ENCODE data around the gene DNAJB6.
A peak's percentile ranks its signal among the peaks of the same experiment; 100 is the strongest.

DNAJB6 gene

DNA sequence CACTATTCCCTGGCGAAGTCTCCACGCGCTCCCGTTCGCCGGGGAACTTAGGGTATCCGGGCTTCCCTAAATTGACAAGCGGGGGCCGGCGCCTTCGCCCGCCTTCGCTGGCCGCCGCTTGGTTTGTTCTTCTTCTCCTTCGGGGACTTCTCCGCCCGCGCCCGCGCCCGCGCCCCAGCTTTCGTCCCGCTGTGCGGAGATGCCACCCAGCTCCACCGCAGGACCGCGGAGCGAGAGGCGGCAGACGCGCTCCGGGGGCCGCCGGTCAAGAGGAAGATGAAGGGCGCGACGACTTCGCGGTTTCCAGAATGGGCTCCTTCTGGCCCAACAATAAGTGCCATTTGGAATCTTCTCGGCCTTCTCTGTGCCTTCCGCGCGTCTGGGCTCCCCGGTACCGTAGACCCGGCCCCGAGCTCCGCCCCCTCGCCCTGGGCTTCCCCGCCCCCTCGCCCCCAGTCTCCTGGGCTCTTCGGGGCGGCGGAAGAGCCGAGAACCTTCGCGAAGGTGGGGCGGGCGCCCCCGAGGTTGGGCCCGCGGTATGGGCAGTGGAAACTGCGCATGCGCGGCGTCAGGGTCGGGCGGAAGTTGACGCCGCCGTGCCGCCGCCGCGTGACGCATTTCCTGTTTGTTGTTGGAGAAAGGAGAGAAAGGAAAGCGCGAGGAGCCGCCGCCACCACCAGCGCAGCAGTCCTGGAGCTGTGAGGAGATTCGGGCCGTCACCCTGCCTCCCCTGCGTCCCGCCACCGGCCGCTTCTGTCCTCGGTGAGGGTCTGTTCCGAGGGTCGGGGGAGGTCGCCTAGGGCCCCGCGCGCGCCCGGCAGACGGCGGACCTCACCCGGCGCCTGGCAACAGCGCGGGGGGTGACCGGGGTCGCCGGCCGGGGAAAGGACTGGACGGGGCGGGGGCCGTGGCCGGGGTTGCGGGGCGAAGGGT, at the start of gene DNAJB6:
TSS of gene DNAJB6 (plus strand) at position 622 of the 933 bp plus-strand sequence. CDS start 21,569 bp downstream, outside the sequence.
- peak; percentile 87 to 88 for DNase-seq

DNA sequence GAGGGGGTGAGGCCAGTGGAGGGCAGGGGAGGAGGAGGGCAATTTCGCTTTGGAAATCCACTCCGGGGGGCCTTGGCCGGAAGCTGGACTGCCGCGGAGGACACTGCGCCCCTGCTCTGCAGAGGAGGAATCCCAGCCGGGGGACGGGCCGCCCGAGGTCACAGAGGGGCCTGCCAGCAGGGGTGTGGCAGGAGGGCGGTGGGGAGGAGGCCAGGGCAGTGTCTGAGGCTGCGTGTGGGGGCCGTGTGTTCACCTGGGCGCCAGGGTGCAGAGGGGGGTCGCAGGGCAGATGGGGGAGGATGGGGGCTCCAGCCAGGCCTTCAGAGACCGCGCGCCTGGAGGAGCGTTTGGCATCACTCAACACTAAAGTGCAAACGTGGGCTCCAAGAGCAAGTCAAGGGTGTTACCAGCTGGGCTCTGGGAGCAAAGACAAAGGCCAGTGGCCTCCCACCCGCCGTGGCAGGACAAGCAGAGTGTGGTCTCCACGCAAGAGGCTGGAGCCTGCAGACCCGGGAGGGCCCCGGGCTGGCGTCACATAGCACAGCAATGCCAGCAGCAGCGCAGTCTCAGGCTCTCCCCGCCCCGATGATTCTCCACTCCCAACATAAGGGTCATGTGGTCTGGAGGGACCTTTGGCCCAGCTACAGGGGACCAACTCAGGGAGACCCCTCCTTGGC, 45.3 kb upstream of the DNAJB6 start:
- DNase-seq, result no peak

- no peak for DNase-seq
Observed at GRCh38 chr7:157292258-157292657, 44.5 kb upstream of the DNAJB6 start.

- DNase-seq, result no peak
Observed at GRCh38 chr7:157292770-157293412, 43.9 kb upstream of the DNAJB6 start.

DNA sequence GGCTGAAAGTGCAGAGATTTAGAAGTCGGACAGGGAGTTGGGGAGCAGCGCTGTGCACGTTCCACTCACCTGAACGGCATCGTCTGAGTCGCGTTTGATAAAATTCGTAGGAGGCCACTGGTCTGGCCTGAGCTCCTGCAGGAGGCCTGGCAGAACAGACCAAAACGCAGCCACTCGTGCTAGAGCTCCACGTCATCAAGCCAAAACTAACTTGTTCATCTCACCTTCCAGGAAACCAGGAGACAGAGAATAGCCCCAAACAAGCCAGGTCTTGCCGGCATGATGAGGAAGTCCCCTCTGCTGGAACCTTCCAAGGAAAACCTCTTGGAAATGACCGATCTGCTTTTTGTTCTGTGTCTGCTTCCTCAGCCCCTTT, 43.4 kb upstream of the DNAJB6 start:
- DNase-seq, result no peak

- no peak for DNase-seq
Observed at GRCh38 chr7:157294773-157295172, 42.0 kb upstream of the DNAJB6 start.

- no peak for DNase-seq
Observed at GRCh38 chr7:157295338-157295737, 41.5 kb upstream of the DNAJB6 start.

DNA sequence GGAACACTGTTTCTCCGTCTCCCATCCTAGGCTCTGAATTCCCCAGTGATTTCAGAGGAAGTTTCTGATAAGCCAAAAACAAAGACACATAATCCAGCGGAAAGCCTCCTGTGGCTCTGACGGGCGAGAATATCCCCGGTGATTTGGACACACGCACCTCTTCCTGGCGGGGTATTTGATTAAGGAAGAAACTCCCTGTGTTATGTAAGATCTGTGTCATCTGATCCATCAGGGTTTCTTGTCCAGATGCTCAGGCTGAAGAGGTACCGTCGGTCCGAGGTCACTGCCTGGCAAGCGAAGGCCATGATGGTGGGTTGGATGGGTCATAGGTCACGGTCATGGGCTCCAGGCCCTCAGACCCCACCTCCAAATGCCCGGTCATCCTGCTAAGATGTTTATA, 39.6 kb upstream of the DNAJB6 start:
- no peak for DNase-seq

DNA sequence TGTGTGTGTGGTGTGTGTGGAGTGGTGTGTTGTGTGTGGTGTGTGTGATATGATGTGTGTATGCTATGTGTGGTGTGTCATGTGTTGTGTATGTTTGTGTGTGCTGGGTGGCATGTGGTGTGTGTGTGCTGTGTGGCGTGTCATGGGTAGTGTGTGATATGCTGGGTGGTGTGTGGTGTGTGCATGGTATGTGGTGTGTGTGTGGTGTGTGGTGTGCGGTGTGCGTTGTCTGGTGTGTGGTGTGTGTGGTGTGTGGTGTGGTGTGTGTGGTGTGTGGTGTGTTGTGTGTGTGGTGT, 37.5 kb upstream of the DNAJB6 start:
- DNase-seq, result no peak

- peak; percentile 71 to 80 for DNase-seq
Observed at GRCh38 chr7:157299613-157300368, 37.0 kb upstream of the DNAJB6 start.

DNA sequence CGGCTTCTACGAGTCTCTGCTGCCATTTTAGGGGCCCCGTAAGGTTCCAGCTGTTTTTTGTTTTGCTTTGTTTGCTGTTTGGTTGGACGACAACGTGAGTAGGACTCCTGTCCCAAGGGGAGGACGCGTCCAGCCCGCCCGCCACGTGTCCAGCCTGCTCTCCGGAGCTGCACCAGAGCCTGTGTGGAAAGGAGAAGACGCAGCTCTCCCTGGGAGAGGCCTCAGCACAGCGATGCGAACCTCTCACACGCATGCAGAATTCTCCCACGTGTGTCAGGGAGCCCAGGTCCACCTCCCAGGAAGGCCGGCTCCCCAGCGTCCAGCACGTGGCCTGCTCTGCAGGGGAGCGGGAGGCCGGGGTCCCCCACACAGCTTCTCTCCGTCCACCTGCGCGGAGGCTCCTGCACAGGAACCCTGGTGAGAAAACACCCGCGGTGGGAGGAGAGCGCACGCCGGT, 36.4 kb upstream of the DNAJB6 start:
- DNase-seq, result no peak

DNA sequence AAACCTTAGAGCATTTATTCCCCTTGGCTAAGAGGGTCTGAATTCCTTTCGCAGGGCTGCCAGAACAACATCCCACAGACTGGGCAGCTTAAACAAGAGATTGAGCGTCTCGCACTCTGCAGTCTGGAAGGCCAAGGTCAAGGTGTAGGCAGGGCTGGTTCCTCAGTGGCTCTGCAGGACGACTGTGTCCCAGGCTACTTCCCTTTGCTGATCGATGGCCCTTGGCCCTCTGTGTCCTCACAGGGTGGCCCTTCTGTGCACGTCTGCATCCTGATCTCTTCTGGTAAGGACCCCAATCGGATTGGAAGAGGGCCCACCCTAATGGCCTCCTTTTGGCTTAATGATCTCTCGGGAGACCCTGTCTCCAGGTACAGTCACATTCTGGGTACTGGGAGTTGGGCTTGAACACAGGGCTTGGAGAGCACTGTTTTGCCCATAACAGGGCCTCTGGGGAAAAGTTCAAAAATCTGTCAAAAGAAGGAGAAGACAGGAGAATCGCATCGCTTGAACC, 35.1 kb upstream of the DNAJB6 start:
- DNase-seq, result no peak

DNA sequence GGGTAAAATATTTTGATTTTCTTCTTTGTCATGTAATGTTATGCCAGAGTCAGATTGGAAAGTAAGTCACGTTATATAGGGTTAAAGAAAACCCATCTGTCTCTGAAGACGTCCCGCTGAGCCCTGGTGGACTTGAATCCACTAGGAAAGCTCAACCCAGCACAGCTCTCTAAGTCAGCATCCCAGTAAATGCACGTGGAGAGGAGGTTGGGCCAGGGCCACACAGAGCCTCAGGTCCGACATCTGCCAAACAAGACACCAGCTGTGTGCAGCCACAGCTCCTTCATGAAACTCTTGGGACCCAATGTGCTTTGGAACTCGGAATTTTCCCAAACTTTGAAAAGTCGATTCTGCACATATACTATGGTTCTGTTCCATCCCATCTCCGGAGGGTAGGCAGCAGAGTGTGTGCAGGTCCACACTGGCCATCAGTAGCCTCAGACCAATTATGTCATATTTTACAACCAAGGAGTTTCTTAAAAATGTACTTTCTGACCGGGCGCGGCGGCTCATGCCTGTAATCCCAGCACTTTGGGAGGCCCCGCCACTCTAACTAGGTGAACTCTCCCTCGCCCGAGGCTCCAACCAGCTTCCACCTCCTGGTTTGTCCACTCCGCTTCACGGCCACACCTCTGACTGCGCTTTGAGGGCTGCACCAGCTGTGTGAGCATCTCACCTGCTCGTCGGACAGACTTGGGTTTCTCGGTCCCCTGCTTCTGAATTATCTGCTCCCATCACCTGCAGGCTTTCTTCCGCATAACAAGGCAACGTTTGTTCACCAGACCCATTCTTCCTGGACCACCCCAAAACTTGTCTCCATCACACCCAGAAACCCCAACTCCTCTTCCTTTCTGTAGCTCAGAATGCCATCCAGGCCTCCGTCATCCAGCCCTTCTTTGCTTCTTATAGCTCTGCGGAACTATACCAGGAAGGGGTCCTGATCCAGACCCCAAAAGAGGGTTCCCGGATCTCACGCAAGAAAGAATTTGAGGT, 29.7 kb upstream of the DNAJB6 start:
- DNase-seq, result no peak

GRCh38 chr7:157309988-157310668, 26.7 kb upstream of the DNAJB6 start:
- DNase-seq, result peak; percentile 88 to 97

DNA sequence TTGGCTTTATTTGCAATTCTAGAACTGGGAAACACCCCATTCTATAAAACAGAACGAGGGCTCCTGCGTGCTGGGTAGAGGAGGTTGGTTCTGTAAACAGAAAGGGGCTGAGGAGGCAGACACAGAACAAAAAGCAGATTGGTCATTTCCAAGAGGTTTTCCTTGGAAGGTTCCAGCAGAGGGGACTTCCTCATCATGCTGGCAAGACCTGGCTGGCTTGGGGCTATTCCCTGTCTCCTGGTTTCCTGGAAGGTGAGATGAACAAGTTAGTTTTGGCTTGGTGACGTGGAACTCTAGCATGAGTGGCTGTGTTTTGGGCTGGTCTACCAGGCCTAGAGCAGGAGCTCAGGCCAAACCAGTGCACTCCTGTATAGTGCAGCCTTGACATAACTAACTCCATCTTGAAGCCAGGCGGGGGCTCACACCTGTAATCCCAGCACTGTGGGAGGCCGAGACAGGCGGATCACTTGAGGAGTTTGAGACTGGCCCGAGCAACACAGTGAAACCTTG, 26.1 kb upstream of the DNAJB6 start:
- no peak for DNase-seq

GRCh38 chr7:157312941-157313340, 23.9 kb upstream of the DNAJB6 start:
- no peak for DNase-seq

DNA sequence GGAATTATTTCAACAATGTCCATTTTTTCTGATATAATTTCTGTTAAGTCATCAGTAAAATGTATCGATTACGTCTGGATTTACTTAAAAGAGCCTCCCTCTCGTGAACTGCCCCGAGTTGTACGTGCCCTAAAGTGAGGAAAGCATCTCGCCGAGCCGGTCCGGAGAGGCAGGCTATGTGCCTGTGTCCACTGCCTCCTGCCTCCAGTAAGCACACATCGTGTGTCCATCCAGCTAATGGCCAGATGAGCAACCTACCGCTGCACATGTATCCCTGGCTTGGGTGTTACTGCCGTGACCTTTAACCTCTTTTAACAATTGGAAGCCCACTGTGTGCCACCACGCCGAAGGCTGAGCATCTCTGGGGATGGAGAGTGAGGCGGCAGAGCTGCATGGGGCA, 23.2 kb upstream of the DNAJB6 start:
- DNase-seq, result no peak

DNA sequence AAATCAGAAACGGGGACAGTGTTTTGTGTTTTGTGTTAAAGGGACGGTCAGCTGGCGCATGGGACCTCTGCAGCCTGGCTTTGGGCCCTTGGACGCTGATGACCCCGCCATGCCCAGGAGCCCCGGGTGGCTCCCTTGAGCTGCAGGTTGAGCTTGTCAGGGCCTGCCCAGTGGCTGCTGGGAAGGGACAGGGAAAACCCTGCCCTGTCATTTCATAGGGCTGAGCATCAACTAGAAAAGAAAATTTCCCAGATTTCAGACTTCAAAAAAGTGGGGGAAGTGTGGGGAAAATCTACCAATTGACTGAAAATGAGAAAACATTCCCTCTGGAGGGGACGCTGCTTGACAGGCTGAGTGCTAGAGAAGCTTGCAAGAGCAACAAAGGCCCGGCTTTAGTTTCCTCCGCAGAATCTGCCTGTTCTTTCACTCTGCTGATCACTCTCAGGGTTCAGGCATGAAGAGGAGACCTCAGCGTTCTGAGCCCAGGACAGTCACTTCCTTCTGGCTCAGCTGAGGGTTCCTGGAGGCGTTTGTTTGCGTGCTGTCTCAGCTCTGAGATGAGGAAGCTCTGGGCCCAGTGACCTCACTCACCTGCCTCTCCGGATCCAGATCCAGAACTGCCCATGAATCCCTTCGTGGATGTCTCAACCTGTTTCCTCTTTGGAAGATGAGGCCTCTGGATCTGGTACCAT, 18.6 kb upstream of the DNAJB6 start:
- DNase-seq, result no peak

GRCh38 chr7:157320608-157320980, 16.2 kb upstream of the DNAJB6 start:
- no peak for DNase-seq

GRCh38 chr7:157323401-157323800, 13.4 kb upstream of the DNAJB6 start:
- DNase-seq, result no peak
